ENCODE results near the gene RIMBP2.

GRCh38 chr12:130419116-130419515, 297.0 kb downstream of the RIMBP2 start:
- TF ChIP-seq CTCF (IDR thresholded peaks at IDR 0.05) = no peak
- no peak for TF ChIP-seq POLR2A (IDR thresholded peaks at IDR 0.05)

Measured in uterus (tissue), 2 donors.